GM18502 (cell line): ENCODE results near the gene GNS.

ENCODE experiments used
- ATAC-seq: cut with Tn5 transposase; IDR thresholded peaks from one replicate; pipeline ENCODE4 v1.9.1; 2021; ENCODE audit warnings: mild to moderate bottlenecking; ENCODE audit not compliant: unreplicated experiment, poor library complexity

The GNS gene

GRCh38 chr12:64681200-64682052 is 77.8 kb downstream of the GNS start:
- ATAC-seq, result peak; percentile 54

- no peak for ATAC-seq
Observed at GRCh38 chr12:64680235-64680634, 79.0 kb downstream of the GNS start.

- ATAC-seq, result peak; percentile 73
Observed at GRCh38 chr12:64679487-64680001, 79.7 kb downstream of the GNS start.

GRCh38 chr12:64678835-64679234 is 80.4 kb downstream of the GNS start:
- ATAC-seq, result no peak

GRCh38 chr12:64678248-64678647 is 81.0 kb downstream of the GNS start:
- no peak for ATAC-seq

GRCh38 chr12:64675795-64676194 is 83.4 kb downstream of the GNS start:
- no peak for ATAC-seq

GRCh38 chr12:64674367-64674922 is 84.8 kb downstream of the GNS start:
- ATAC-seq, result no peak

- ATAC-seq, result no peak
Observed at GRCh38 chr12:64673490-64674169, 85.6 kb downstream of the GNS start.

- ATAC-seq, result no peak
Observed at GRCh38 chr12:64672925-64673409, 86.2 kb downstream of the GNS start.

- no peak for ATAC-seq
Observed at GRCh38 chr12:64671681-64672080, 87.5 kb downstream of the GNS start.

- no peak for ATAC-seq
Observed at GRCh38 chr12:64670919-64671639, 88.1 kb downstream of the GNS start.

- no peak for ATAC-seq
Observed at GRCh38 chr12:64670019-64670418, 89.2 kb downstream of the GNS start.

GRCh38 chr12:64669270-64669842 is 89.8 kb downstream of the GNS start:
- ATAC-seq, result peak; percentile 75

- ATAC-seq, result no peak
Observed at GRCh38 chr12:64667793-64668192, 91.4 kb downstream of the GNS start.

- peak; percentile 33 for ATAC-seq
Observed at GRCh38 chr12:64666054-64666914, 92.9 kb downstream of the GNS start.

GRCh38 chr12:64665514-64665913 is 93.7 kb downstream of the GNS start:
- peak; percentile 44 for ATAC-seq
